HEK293T (cell line): Measurements from ENCODE around the gene LMAN2.

Experiments used
- ARNT ChIP-seq: fragments of 450-650 bp; IDR thresholded peaks from 2 replicates; pipeline ENCODE4 v1.6.1; 2017; ENCODE audit warnings: mild to moderate bottlenecking
- BHLHE40 ChIP-seq: fragments of 450-650 bp; IDR thresholded peaks from 2 replicates; pipeline ENCODE4 v1.6.1; 2016; ENCODE audit warnings: mild to moderate bottlenecking, moderate library complexity, borderline replicate concordance
- FOXA1 ChIP-seq: fragments of 450-650 bp; IDR thresholded peaks from 2 replicates; pipeline ENCODE4 v1.6.1; 2016; ENCODE audit warnings: mild to moderate bottlenecking
- FOXK2 ChIP-seq: fragments of 450-650 bp; IDR thresholded peaks from 2 replicates; pipeline ENCODE4 v1.6.1; 2016; ENCODE audit warnings: mild to moderate bottlenecking
- FOXM1 ChIP-seq: fragments of 450-650 bp; IDR thresholded peaks from 2 replicates; pipeline ENCODE4 v1.6.1; 2017; ENCODE audit warnings: mild to moderate bottlenecking, borderline replicate concordance
- LEF1 ChIP-seq: fragments of 450-650 bp; IDR thresholded peaks from 2 replicates; pipeline ENCODE4 v1.6.1; 2017; ENCODE audit warnings: mild to moderate bottlenecking, borderline replicate concordance
- NFRKB ChIP-seq: fragments of 450-650 bp; IDR thresholded peaks from 2 replicates; pipeline ENCODE4 v1.6.1; 2016; ENCODE audit warnings: mild to moderate bottlenecking, moderate library complexity
- PKNOX1 ChIP-seq: fragments of 450-650 bp; IDR thresholded peaks from 2 replicates; pipeline ENCODE4 v1.6.1; 2016
- SP1 ChIP-seq: fragments of 450-650 bp; IDR thresholded peaks from 2 replicates; pipeline ENCODE4 v1.6.1; 2017
- SUZ12 ChIP-seq: fragments of 450-650 bp; IDR thresholded peaks from 2 replicates; pipeline ENCODE4 v1.6.1; 2016; ENCODE audit warnings: mild to moderate bottlenecking
- TARDBP ChIP-seq: fragments of 450-650 bp; IDR thresholded peaks from 2 replicates; pipeline ENCODE4 v1.6.1; 2016

GRCh38 chr5:177293819-177294581, 57.5 kb downstream of the LMAN2 start:
- no peak for TF ChIP-seq SP1
- no peak for TF ChIP-seq SUZ12
- TF ChIP-seq LEF1, result no peak
- no peak for TF ChIP-seq PKNOX1
- no peak for TF ChIP-seq NFRKB
- no peak for TF ChIP-seq FOXM1
- TF ChIP-seq FOXA1, result no peak
- TF ChIP-seq FOXK2, result no peak
- no peak for TF ChIP-seq TARDBP
- no peak for TF ChIP-seq ARNT
- no peak for TF ChIP-seq BHLHE40
